SK-N-MC (cell line): Measurements from ENCODE around the gene NRIP3.

Experiments
- EZH2 ChIP-seq: fragments of 200-600 bp; sonication (generic); IDR thresholded peaks from one replicate; pipeline ENCODE4 v1.6.1; 2017; ENCODE audit warnings: antibody characterized with exemption
- FOXP2 ChIP-seq: optimal IDR thresholded peaks from 2 replicates; pipeline ENCODE3; 2011; ENCODE audit warnings: mild to moderate bottlenecking, moderate library complexity; ENCODE audit not compliant: insufficient read depth; ENCODE audit errors: extremely low read length, control extremely low read depth
- POLR2AphosphoS5 ChIP-seq: IDR thresholded peaks from 2 replicates; pipeline ENCODE4 v1.6.1; 2012; ENCODE audit warnings: mild to moderate bottlenecking, low read depth, low read length, borderline replicate concordance

DNA sequence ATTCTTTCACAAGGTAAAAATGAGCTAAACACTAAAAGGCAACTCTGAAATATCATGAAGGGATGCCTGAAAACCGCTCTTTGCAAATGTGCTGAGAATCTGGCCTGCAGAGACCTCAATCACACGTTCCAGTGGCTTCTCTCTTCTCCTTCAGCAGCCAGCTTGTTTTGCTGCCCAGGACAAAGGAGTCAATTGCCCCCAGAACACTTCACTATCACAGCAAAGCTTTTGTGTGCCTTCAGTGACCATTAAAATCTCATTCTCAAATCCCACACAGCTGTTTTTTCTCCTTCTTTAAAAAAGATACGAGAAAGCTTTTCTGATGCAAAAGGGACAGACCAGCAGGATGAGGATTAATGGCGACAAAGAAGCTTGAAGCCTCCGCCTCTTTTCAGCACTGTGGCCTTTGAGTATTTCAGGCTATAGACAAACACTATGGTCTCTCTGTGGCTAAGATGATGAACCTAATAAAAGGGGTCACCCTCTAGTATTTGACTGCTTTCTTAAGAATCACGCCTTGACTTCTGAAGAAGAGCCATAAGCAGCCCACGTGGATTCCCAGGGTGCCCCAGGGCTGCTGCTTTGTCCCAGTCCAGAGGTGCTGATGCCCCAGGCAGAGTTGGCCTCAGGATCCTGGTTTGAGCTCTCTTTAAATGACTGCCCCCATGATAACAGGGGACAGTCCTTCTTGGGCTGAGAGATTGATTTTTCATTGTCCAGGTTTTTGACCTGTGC lies 33.4 kb upstream of the NRIP3 start:
- TF ChIP-seq EZH2 (no peak), FOXP2 (no peak), POLR2AphosphoS5 (no peak)
